GM12878 (cell line): ENCODE data around the gene PHC1. TPM values are rescaled to one million over a fixed set of nuclear protein-coding genes. Genes with fewer than 3 reads are reported as not detected.

Experiments
- ATAC-seq: fragments of 200-7000 bp; cut with Tn5 transposase; 3 replicates; pipeline ENCODE4 v1.9.1; 2020; ENCODE audit warnings: mild to moderate bottlenecking, moderate library complexity
- BruUV-seq: library from RNA; stranded (reverse); fragments of 400-500 nt; replicated peaks from 2 replicates; lab custom pipeline; 2021; lab: Mats Ljungman, UMichigan
- CTCF ChIA-PET: fragments of 300-600 bp; sonication (Branson Sonifier 250); formaldehyde crosslinking; extraction: SDS; loops from one replicate; lab custom pipeline; 2021; ENCODE audit warnings: inconsistent platforms; lab: Yijun Ruan, JAX
- POLR2A ChIA-PET: fragments of 350-600 bp; formaldehyde crosslinking; extraction: SDS; loops from one replicate; lab custom pipeline; 2021; ENCODE audit warnings: inconsistent platforms; lab: Charles Lee
- RAD21 ChIA-PET: fragments of 300-600 bp; sonication (Branson Sonifier 250); formaldehyde crosslinking; loops from one replicate; lab custom pipeline; 2023; ENCODE audit warnings: antibody characterized with exemption; ENCODE audit not compliant: unreplicated experiment; lab: Charles Lee
- SMC1A ChIA-PET: fragments of 300-600 bp; sonication (Branson Sonifier 250); formaldehyde crosslinking; loops from one replicate; lab custom pipeline; 2023; ENCODE audit not compliant: unreplicated experiment, uncharacterized antibody; lab: Charles Lee
- DNase-seq: peaks from one replicate; pipeline ENCODE4 v3.0.0-alpha.2; 2011; ENCODE audit warnings: low read depth, low spot score
- FAIRE-seq: peaks from 3 replicates; lab custom pipeline; 2011; peaks lifted over from hg19 to GRCh38; lab: Jason Lieb, UNC
- H2AFZ ChIP-seq: 2 replicates; pipeline ENCODE4 v1.6.0; 2011; ENCODE audit warnings: low read depth, low read length, control low read depth; ENCODE audit not compliant: control insufficient read depth
- H3K27ac ChIP-seq: 2 replicates; pipeline ENCODE4 v1.5.1; 2011; ENCODE audit warnings: control low read depth; ENCODE audit not compliant: control insufficient read depth, insufficient read depth
- H3K27me3 ChIP-seq, 2 experiments: replicated peaks in 1 of 2; 2 replicates each; pipeline versions ENCODE4 v1.6.0 to v1.6.1; 2011; ENCODE audit warnings: low read length in 1 of 2; ENCODE audit not compliant: control insufficient read depth in 2 of 2, insufficient read depth in 2 of 2
- H3K36me3 ChIP-seq, 2 experiments: 2 replicates each; pipeline ENCODE4 v1.5.1; 2011; ENCODE audit warnings: low read length in 1 of 2; ENCODE audit not compliant: control insufficient read depth in 2 of 2, insufficient read depth in 2 of 2
- H3K4me1 ChIP-seq: 2 replicates; pipeline ENCODE4 v1.6.1; 2011; ENCODE audit warnings: mild to moderate bottlenecking, low read length, moderate library complexity, mixed read lengths; ENCODE audit not compliant: control insufficient read depth, insufficient read depth
- H3K4me2 ChIP-seq: 2 replicates; pipeline ENCODE4 v1.6.0; 2011; ENCODE audit warnings: control low read depth; ENCODE audit not compliant: control insufficient read depth, insufficient read depth
- H3K4me3 ChIP-seq: fragments of 200-600 bp; sonication (generic); 2 replicates; pipeline ENCODE4 v1.5.1; 2016
- H3K79me2 ChIP-seq: 2 replicates; pipeline ENCODE4 v1.6.0; 2011; ENCODE audit warnings: low read length; ENCODE audit not compliant: control insufficient read depth, insufficient read depth
- H3K9ac ChIP-seq: 2 replicates; pipeline ENCODE4 v1.8.0; 2011; ENCODE audit warnings: low read length, control low read depth, mixed read lengths; ENCODE audit not compliant: control insufficient read depth, insufficient read depth
- H3K9me3 ChIP-seq: replicated peaks from 3 replicates; pipeline ENCODE4 v1.5.1; 2011; ENCODE audit warnings: mild to moderate bottlenecking, low read length; ENCODE audit not compliant: control insufficient read depth, insufficient read depth
- H4K20me1 ChIP-seq: 2 replicates; pipeline ENCODE4 v1.6.0; 2011; ENCODE audit not compliant: control insufficient read depth, insufficient read depth
- CBFB ChIP-seq: IDR thresholded peaks from 2 replicates; pipeline ENCODE4 v1.6.1; 2016; ENCODE audit warnings: antibody characterized with exemption, low read depth
- CUX1 ChIP-seq: IDR thresholded peaks from 2 replicates; pipeline ENCODE4 v1.6.1; 2012; ENCODE audit warnings: improper control_type of control experiment, low read depth, low read length; ENCODE audit not compliant: insufficient replicate concordance
- MTA2 ChIP-seq: fragments of 450-650 bp; IDR thresholded peaks from 2 replicates; pipeline ENCODE4 v1.6.1; 2016; ENCODE audit warnings: low read depth, mild to moderate bottlenecking, moderate library complexity
- PML ChIP-seq: IDR thresholded peaks from 2 replicates; pipeline ENCODE4 v1.6.1; 2012; ENCODE audit warnings: low read length, inconsistent platforms
- RAD21 ChIP-seq: IDR thresholded peaks from 2 replicates; pipeline ENCODE4 v1.6.1; 2011; ENCODE audit warnings: mild to moderate bottlenecking, low read depth, low read length, moderate library complexity; ENCODE audit not compliant: insufficient read depth
- TBL1XR1 ChIP-seq: IDR thresholded peaks from 2 replicates; pipeline ENCODE4 v1.6.1; 2012; ENCODE audit warnings: low read depth, low read length, improper control_type of control experiment
- ZBTB33 ChIP-seq: fragments of 450-650 bp; IDR thresholded peaks from 2 replicates; pipeline ENCODE4 v1.6.1; 2017; ENCODE audit warnings: mild to moderate bottlenecking
- ZNF687 ChIP-seq: fragments of 450-650 bp; IDR thresholded peaks from 2 replicates; pipeline ENCODE4 v1.6.1; 2017; ENCODE audit warnings: mild to moderate bottlenecking, moderate library complexity
- WGBS: methylation state at CpG from one replicate; pipeline ENCODE4 v1.1.6; 2016; ENCODE audit warnings: low lambda C conversion rate; ENCODE audit not compliant: insufficient replicate concordance, insufficient coverage; ENCODE audit errors: missing lambda C conversion rate; 5-methylcytosine and 5-hydroxymethylcytosine counted together
- in situ Hi-C: fragments of 300-500 bp; cut with MboI; formaldehyde crosslinking; loops from 9 replicates; pipeline ENCODE4 v1.14.3; 2018; ENCODE audit warnings: mixed read lengths
- intact Hi-C: fragments of 100-400 bp; cut with micrococcal nuclease; formaldehyde crosslinking; loops from one replicate; pipeline ENCODE4 v1.14.2; 2022; ENCODE audit not compliant: unreplicated experiment
- polyA plus RNA-seq, 11 experiments: library from polyadenylated mRNA; depleted of rRNA in 4 of 11; unstranded in 6 of 11; stranded (reverse) in 5 of 11; fragments of >200 nt; fragmentation: Nextera tagmentation in 4 of 11; fragmentation: Illumina TruSeq in 1 of 11; extraction: Ambion mirVana in 4 of 11; extraction: Trizol in 1 of 11; gene quantifications; 1 replicate in 1 of 11; 2 replicates in 10 of 11; pipeline versions ENCODE4 v1.2.1 to v1.2.3, GENCODE V29; 2011 to 2016; ENCODE audit warnings: inconsistent platforms in 2 of 11, missing spikeins in 2 of 11, low read depth in 1 of 11
- total RNA-seq, 4 experiments: library from RNA; depleted of rRNA in 3 of 4; stranded (reverse); fragments of >200 nt in 3 of 4; fragmentation: Illumina TruSeq in 1 of 4; extraction: Trizol in 1 of 4; gene quantifications; 2 replicates each; pipeline versions ENCODE4 v1.2.1 to v1.2.3, GENCODE V29; 2013 to 2021

PHC1 gene
- total and polyA plus RNA-seq, 10 of the 15 experiments (the other 5 are each of a cell fraction or from before 2014, with no cell fraction given), result 0.50 to 16.3 (median 2.1) TPM

- no peak for TF ChIP-seq CUX1
Measured at GRCh38 chr12:8907513-8907912, 6.8 kb upstream of the PHC1 start (continued).

- Histone ChIP-seq H3K79me2 (no peaks in the 10 kb centered on the region), H3K27ac (no peak overlapping the region), H3K27me3 (no peaks in the 10 kb centered on the region), H4K20me1 (no peaks in the 10 kb centered on the region), H3K9ac (no peak overlapping the region), H3K4me2 (no peak overlapping the region), H3K9me3 (no peaks in the 10 kb centered on the region), H3K36me3 (no peaks in the 10 kb centered on the region), H3K4me3 (no peak overlapping the region), H3K4me1 (no peaks in the 10 kb centered on the region; the same call in 1 of the 2 replicates), H2AFZ (no peak overlapping the region)
- intact Hi-C loops, result loop anchor here (10.0 kb wide), 1 partner anchor 135 kb away; no protein-coding TSS in a partner anchor
- ATAC-seq, result no peak
- FAIRE-seq, result no peak
- ChIA-PET RAD21 (no interaction called here), SMC1A (no interaction called here), CTCF (interaction anchor here (1.0 kb wide), 1 partner anchor 20 kb away, joined by 4 read pairs; no protein-coding TSS in a partner anchor), POLR2A (interaction anchor here (0.7 kb wide), 1 partner anchor 326 kb away, joined by 4 read pairs; no protein-coding TSS in a partner anchor)
- in situ Hi-C loops, result no loop called here
- BruUV-seq, result no TSS peak
- 41% methylated on average over 5 of the region's 5 CpGs for WGBS
- no peak for DNase-seq
- no peak for TF ChIP-seq RAD21
- no peak for TF ChIP-seq CBFB
- no peak for TF ChIP-seq MTA2
- no peak for TF ChIP-seq ZNF687
- no peak for TF ChIP-seq PML
- TF ChIP-seq ZBTB33, result no peak
- TF ChIP-seq TBL1XR1, result no peak
Measured at GRCh38 chr12:8909752-8910151, 4.6 kb upstream of the PHC1 start.
